ENCODE results near the gene ICE1.
"Not testable (repeated sequence)": the region's sequence is repeated elsewhere in the genome, so short reads cannot be mapped to it uniquely, and the experiment has no call there.

Gene ICE1

GRCh38 chr5:5398071-5398470 is 24.4 kb upstream of the ICE1 start:
- no peak for DNase-seq (ENCODE audit: low read depth in 2 of 2)

DNA sequence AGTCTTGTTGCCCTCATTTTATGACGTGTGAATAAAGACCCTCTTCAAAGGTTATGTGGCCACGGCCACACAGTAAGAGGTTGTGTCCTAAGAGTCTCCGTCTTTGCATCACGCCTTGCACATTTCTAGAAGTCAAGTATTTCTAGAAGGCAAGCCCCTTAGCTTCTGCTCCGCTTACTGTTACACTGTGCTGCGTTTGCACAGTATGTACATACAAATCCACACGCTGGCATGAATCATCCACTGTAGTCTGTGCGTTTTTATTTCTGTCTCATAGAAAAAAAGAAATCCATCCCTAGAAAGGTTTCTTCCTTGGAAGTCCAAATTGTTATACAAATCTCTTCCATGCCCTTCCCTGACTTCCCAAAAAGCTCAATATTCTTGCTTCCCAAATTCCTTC is 21.4 kb upstream of the ICE1 start:
- no peak for DNase-seq (ENCODE audit: low read depth in 2 of 2)

GRCh38 chr5:5403741-5404140 is 18.7 kb upstream of the ICE1 start:
- DNase-seq (ENCODE audit: low read depth in 2 of 2), result no peak

- DNase-seq (ENCODE audit: low read depth in 2 of 2), result no peak
Observed at GRCh38 chr5:5404381-5404780, 18.1 kb upstream of the ICE1 start.

- no peak for DNase-seq (ENCODE audit: low read depth in 2 of 2)
Observed at GRCh38 chr5:5405441-5405840, 17.0 kb upstream of the ICE1 start.

DNA sequence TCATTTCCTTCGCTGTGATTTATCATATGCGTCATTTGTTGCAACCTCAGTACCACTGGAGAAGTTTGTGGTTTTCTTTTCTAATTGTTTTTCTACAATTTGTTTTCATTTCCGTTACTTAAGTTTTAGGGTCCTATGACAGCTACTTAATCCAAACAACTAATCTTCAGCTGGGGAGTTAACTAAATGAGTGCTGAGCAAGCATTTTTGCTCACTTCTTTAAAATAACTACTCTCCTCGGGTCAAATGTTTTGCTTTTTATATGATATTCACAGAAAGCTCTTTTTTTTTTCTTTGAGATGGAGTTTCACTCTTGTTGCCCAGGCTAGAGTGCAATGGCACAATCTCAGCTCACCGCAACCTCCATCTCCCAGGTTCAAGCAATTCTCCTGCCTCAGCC is 14.6 kb upstream of the ICE1 start:
- no peak for DNase-seq (ENCODE audit: low read depth in 2 of 2)

- peak in 1 of 2 donors; percentile 5 for DNase-seq (ENCODE audit: low read depth in 2 of 2)
Observed at GRCh38 chr5:5409151-5409810, 13.2 kb upstream of the ICE1 start.

GRCh38 chr5:5413856-5414255 is 8.6 kb upstream of the ICE1 start:
- DNase-seq (ENCODE audit: low read depth in 2 of 2), result not testable (repeated sequence)

DNA sequence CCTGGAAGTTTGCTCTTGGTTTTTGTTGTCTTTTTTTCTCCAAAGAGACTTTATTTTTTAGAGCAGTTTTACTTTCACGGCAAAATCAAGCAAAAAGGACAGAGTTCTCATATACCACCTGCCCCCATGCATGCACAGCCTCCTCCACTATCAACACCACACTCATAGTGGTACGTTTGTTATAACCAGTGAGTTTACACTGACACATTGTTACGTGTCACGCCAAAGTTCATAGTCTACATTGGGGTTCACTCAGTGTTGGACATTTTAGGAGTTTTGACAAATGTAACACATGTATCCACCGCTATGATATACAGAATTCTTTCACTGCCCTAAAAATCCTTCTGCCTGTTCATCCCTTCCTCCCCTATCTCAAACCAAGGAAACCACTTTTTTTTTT is 7.5 kb upstream of the ICE1 start:
- DNase-seq (ENCODE audit: low read depth in 2 of 2), result no peak

GRCh38 chr5:5416733-5417132 is 5.7 kb upstream of the ICE1 start:
- DNase-seq (ENCODE audit: low read depth in 2 of 2), result no peak

DNA sequence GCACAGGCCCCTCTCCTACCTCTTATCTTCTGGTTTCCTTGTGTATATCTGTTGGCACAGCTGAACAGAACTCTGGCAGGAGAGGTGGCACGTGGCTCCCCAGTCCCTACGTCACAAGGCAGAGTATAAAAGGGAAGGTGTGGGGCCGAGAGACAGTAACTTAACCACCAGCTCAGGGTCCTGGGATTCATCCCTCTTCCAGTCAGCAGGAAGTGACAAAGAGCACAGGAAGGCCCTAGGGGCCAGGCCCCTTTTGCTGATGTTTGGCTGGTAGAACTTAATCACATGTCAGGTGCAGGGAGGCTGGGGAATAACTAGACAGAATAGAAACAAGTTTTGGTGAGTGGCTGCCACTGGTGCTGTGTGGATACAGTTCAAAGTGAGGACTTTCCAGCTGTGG is 4.5 kb upstream of the ICE1 start:
- DNase-seq (ENCODE audit: low read depth in 2 of 2), result no peak

- no peak for DNase-seq (ENCODE audit: low read depth in 2 of 2)
Observed at GRCh38 chr5:5418764-5419163, 3.7 kb upstream of the ICE1 start.

- DNase-seq (ENCODE audit: low read depth in 2 of 2), result no peak
Observed at GRCh38 chr5:5419291-5420210, 2.9 kb upstream of the ICE1 start.

DNA sequence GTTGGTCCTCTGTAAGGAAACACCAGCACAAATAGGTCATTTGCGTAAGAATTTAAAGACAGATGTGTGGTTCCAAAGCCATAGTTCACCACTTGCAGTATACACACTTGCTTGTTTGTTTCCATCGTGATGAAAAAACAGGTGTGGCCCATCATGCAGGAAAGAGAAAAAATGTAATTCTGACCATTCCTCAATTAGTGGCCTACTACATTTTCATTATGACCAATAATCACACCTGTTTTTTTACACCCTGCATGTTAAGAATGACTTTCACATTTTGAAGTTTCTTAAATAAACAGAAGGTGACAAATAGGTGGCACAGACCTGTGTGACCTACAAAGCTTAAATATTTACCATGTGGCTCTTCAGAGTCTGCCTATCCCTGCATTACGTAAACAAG is 2.2 kb upstream of the ICE1 start:
- DNase-seq (ENCODE audit: low read depth in 2 of 2), result no peak

GRCh38 chr5:5421149-5421960 is 1.1 kb upstream of the ICE1 start:
- peak; percentile 2 to 6 for DNase-seq (ENCODE audit: low read depth in 2 of 2)

- DNase-seq (ENCODE audit: low read depth in 2 of 2), result peak; percentile 1 to 3
Observed at GRCh38 chr5:5422819-5423515, 490 bp downstream of the ICE1 start.

- no peak for DNase-seq (ENCODE audit: low read depth in 2 of 2)
Observed at GRCh38 chr5:5423586-5423985, 1.1 kb downstream of the ICE1 start.

GRCh38 chr5:5424736-5425135 is 2.3 kb downstream of the ICE1 start:
- peak; percentile 8 to 22 for DNase-seq (ENCODE audit: low read depth in 2 of 2)

DNA sequence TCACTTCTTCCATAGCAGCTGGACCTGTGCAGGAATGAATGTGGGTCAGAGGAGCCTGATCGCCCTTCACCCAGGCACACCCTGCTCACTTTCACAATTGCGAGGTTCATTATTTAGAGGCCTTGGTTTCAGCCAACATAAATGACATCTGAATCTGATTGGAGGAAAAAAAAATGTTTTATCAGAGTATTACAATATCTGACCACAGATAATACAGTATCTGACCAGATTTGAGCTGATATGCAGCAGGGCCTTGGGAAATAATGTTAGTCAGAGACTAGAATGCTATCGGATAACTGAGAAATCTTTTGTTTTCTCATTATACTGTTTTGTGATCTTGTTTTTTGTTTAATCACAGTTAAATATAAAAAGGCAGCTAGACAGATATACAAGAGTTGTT is 7.7 kb downstream of the ICE1 start:
- DNase-seq (ENCODE audit: low read depth in 2 of 2), result no peak

DNA sequence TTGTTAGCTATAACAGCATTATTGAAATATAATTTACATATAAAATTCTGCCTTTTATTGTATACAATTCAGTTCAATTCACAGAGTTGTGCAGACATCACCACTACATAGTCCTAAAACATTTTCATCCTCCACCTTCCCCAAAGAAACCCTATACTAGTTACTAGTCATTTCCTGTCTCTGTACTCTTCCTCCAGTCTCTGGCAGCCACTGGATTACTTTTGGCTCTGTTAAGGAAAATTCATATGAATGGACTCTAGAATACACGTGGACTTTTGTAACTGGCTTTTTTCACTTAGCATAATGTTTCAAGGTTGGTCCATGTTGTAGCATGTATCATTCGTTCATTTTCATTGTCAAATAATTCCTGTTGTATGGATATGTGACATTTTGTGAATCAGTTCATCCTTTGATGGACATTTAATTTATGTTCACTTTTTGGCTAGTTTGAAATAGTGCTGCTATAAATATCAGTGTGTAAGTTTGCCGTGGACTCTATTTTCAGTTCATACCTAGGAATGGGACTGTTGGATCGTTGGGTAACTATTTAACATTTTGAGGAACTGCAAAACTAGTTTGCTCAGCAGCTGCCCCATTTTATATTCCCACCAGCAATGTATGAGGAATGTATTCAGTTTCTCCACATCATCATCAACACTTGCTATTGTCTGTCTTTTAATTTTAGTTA is 9.7 kb downstream of the ICE1 start:
- DNase-seq (ENCODE audit: low read depth in 2 of 2), result no peak

DNA sequence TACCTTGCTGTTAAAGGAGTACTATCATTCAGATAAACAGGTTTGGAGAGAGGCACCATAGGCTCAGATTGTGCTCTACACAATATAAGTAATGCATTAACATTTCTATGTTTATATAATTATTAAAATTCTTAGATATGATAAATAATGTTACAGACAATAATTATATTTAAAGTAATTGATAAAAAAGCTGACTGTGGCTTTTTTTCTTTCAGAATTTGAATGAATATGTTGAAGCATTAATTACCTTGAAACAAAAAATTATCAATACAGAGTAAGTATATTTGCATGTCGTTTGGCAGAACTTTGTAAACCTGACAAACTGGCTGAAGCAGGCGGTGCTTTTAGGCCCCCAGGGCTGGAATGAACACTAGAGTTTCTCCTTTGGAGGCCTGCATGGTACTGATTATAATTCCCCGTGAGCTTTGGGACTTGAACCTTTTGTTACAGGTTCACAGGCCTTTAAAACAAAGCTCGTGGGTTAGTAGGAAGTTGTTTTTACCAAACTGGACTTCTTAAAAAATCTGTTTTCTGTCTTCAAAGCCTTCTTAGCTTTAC is 13.8 kb downstream of the ICE1 start:
- DNase-seq (ENCODE audit: low read depth in 2 of 2), result no peak

Measured in stimulated activated CD4-positive, alpha-beta T cell treated with anti-CD3 and anti-CD28 coated beads, Interleukin-4, amount 100 ng/mL, for 48 hours (primary cell).